K562 (cell line): Measurements from ENCODE around the gene INCA1. TPM values are rescaled to one million over a fixed set of nuclear protein-coding genes. Genes with fewer than 3 reads are reported as not detected.

Experiments
- BHLHE40 ChIP-seq: IDR thresholded peaks from 2 replicates; pipeline ENCODE4 v1.6.1; 2011; ENCODE audit warnings: low read length, improper control_type of control experiment
- DMBX1 ChIP-seq: fragments of 250-450 bp; sonication (Bioruptor Pico); IDR thresholded peaks from 2 replicates; pipeline ENCODE4 v1.8.0; 2022; ENCODE audit warnings: inconsistent platforms, mild to moderate bottlenecking, moderate library complexity, borderline replicate concordance
- EGR1 ChIP-seq: fragments of 450-650 bp; conservative IDR thresholded peaks from 2 replicates; pipeline ENCODE4 v1.6.1; 2017; ENCODE audit warnings: mild to moderate bottlenecking
- FOXP1 ChIP-seq: sonication (generic); formaldehyde crosslinking; IDR thresholded peaks from 2 replicates; pipeline ENCODE4 v1.8.0; 2022; ENCODE audit warnings: mild to moderate bottlenecking, missing genetic modification reagents
- GABPA ChIP-seq: fragments of 200-800 bp; sonication (Bioruptor generic); conservative IDR thresholded peaks from 2 replicates; pipeline ENCODE4 v1.6.1; 2016; ENCODE audit warnings: low read depth, missing genetic modification characterization, missing compliant biosample characterization
- GABPB1 ChIP-seq: sonication (generic); formaldehyde crosslinking; IDR thresholded peaks from 2 replicates; pipeline ENCODE4 v1.8.0; 2022; ENCODE audit warnings: mild to moderate bottlenecking, missing genetic modification reagents
- GATAD2A ChIP-seq: fragments of 450-650 bp; IDR thresholded peaks from 2 replicates; pipeline ENCODE4 v1.6.1; 2017
- GTF2E2 ChIP-seq: fragments of 200-800 bp; sonication (Bioruptor generic); IDR thresholded peaks from 2 replicates; pipeline ENCODE4 v1.6.1; 2016; ENCODE audit warnings: missing genetic modification characterization, missing compliant biosample characterization
- HIVEP1 ChIP-seq: fragments of 250-450 bp; sonication (Bioruptor Pico); IDR thresholded peaks from 2 replicates; pipeline ENCODE4 v1.4.0; 2020; ENCODE audit warnings: mild to moderate bottlenecking
- MCM7 ChIP-seq, 2 experiments: fragments of 450-650 bp; IDR thresholded peaks; 2 replicates each; pipeline ENCODE4 v1.6.1; 2016 to 2018
- NELFE ChIP-seq: IDR thresholded peaks from 2 replicates; pipeline ENCODE4 v1.6.1; 2011; ENCODE audit warnings: mild to moderate bottlenecking; ENCODE audit not compliant: insufficient read depth, insufficient read length
- POLR3A ChIP-seq: IDR thresholded peaks from 2 replicates; pipeline ENCODE4 v1.6.1; 2011; ENCODE audit warnings: borderline replicate concordance, mild to moderate bottlenecking, moderate library complexity; ENCODE audit not compliant: insufficient read length, insufficient read depth; ENCODE audit errors: extremely low read depth
- RAD51 ChIP-seq: fragments of 450-650 bp; IDR thresholded peaks from 2 replicates; pipeline ENCODE4 v1.7.1; 2016; ENCODE audit warnings: low read depth, mild to moderate bottlenecking, borderline replicate concordance
- RBBP5 ChIP-seq: fragments of 200-600 bp; sonication (generic); IDR thresholded peaks from 2 replicates; pipeline ENCODE4 v1.6.1; 2012; ENCODE audit warnings: borderline replicate concordance, mild to moderate bottlenecking, low read length, control low read depth, inconsistent platforms; ENCODE audit not compliant: insufficient read depth, poor library complexity, severe bottlenecking
- SAFB2 ChIP-seq: fragments of 200-400 bp; formaldehyde crosslinking; IDR thresholded peaks from 2 replicates; pipeline ENCODE4 v1.6.1; 2018; ENCODE audit warnings: borderline replicate concordance, low read length, low read depth, moderate library complexity; ENCODE audit not compliant: severe bottlenecking
- SIN3A ChIP-seq, 2 experiments: fragments of 150-350 bp in 1 of 2; IDR thresholded peaks; 2 replicates each; pipeline ENCODE4 v1.6.1; 2011 to 2016; ENCODE audit warnings: borderline replicate concordance in 2 of 2, low read depth in 2 of 2, low read length in 2 of 2, mild to moderate bottlenecking in 2 of 2, moderate library complexity in 2 of 2; ENCODE audit not compliant: control insufficient read depth in 1 of 2
- SMC3 ChIP-seq: conservative IDR thresholded peaks from 2 replicates; pipeline ENCODE4 v1.6.1; 2011; ENCODE audit warnings: low read depth, low read length, improper control_type of control experiment; ENCODE audit not compliant: insufficient read depth
- ZKSCAN8 ChIP-seq: fragments of 200-800 bp; sonication (Bioruptor generic); IDR thresholded peaks from 2 replicates; pipeline ENCODE4 v1.6.1; 2016; ENCODE audit warnings: missing genetic modification characterization, missing compliant biosample characterization
- ZNF134 ChIP-seq: fragments of 250-450 bp; sonication (Bioruptor Pico); conservative IDR thresholded peaks from 2 replicates; pipeline ENCODE4 v1.4.0; 2020
- ZNF175 ChIP-seq: fragments of 200-800 bp; sonication (Bioruptor generic); IDR thresholded peaks from 2 replicates; pipeline ENCODE4 v1.6.1; 2016; ENCODE audit warnings: low read depth, mild to moderate bottlenecking, missing genetic modification characterization, missing compliant biosample characterization
- ZNF263 ChIP-seq: sonication (generic); formaldehyde crosslinking; IDR thresholded peaks from 2 replicates; pipeline ENCODE4 v1.8.0; 2022; ENCODE audit warnings: mild to moderate bottlenecking, missing genetic modification reagents, borderline replicate concordance
- ZNF551 ChIP-seq: fragments of 250-450 bp; sonication (Bioruptor Pico); IDR thresholded peaks from 2 replicates; pipeline ENCODE4 v1.5.0; 2021; ENCODE audit warnings: mild to moderate bottlenecking, moderate library complexity
- ZNF699 ChIP-seq: fragments of 250-450 bp; sonication (Bioruptor Pico); IDR thresholded peaks from 2 replicates; pipeline ENCODE4 v1.8.0; 2021; ENCODE audit warnings: mild to moderate bottlenecking, moderate library complexity; ENCODE audit not compliant: insufficient replicate concordance
- polyA plus RNA-seq, 8 experiments: library from polyadenylated mRNA; depleted of rRNA in 4 of 8; stranded (reverse) in 5 of 8; unstranded in 3 of 8; fragments of >200 nt; fragmentation: Nextera tagmentation in 2 of 8; fragmentation: Illumina TruSeq in 1 of 8; extraction: Ambion mirVana in 2 of 8; extraction: Trizol in 1 of 8; gene quantifications; 2 replicates each; pipeline versions ENCODE4 v1.2.1 to v1.2.3, GENCODE V29; 2011 to 2014; ENCODE audit warnings: inconsistent platforms in 1 of 8, missing spikeins in 1 of 8
- total RNA-seq, 7 experiments: library from RNA; depleted of rRNA in 6 of 7; stranded (reverse); fragments of >200 nt in 6 of 7; fragmentation: Illumina TruSeq in 2 of 7; extraction: Trizol in 2 of 7; gene quantifications; 2 replicates each; pipeline versions ENCODE4 v1.2.1 to v1.2.3, GENCODE V29; 2011 to 2021; ENCODE audit warnings: low replicate concordance in 1 of 7
- TF ChIP-seq, protein P1 (sequence below): fragments of 450-650 bp; IDR thresholded peaks from 2 replicates; pipeline ENCODE4 v1.6.1; 2017; ENCODE audit warnings: antibody characterized with exemption
- TF ChIP-seq, protein P2 (sequence below): sonication (generic); formaldehyde crosslinking; IDR thresholded peaks from 2 replicates; pipeline ENCODE4 v1.8.0; 2022; ENCODE audit warnings: mild to moderate bottlenecking, missing genetic modification reagents

INCA1 gene
- total and polyA plus RNA-seq, 9 of the 15 experiments (the other 6 are each of a cell fraction or from before 2014, with no cell fraction given) = 0.08 to 0.50 (median 0.13) TPM; not detected in 4

- TF ChIP-seq ZNF175 (CRISPR knock-in tag) (no peak), GTF2E2 (tag) (no peak), ZNF551 (CRISPR knock-in tag) (no peak), GATAD2A (no peak), ZNF263 (CRISPR knock-in tag) (no peak), ZNF134 (CRISPR knock-in tag) (no peak), SAFB2 (no peak), ZKSCAN8 (CRISPR knock-in tag) (no peak), RBBP5 (no peak), GABPB1 (CRISPR knock-in tag) (no peak), SIN3A (IDR thresholded peaks at IDR 0.05; ENCODE audit: borderline replicate concordance in 2 of 2, control insufficient read depth in 1 of 2, low read depth in 2 of 2, low read length in 2 of 2) (peak in 1 of 2 experiments; percentile 56; a peak in 2 of 4 replicates), ZNF699 (CRISPR knock-in tag) (no peak), HIVEP1 (CRISPR knock-in tag) (no peak), POLR3A (no peak), SMC3 (no peak), DMBX1 (CRISPR knock-in tag) (no peak), BHLHE40 (no peak), EGR1 (no peak), FOXP1 (CRISPR knock-in tag) (no peak), MCM7 (IDR thresholded peaks at IDR 0.05) (no peak), NELFE (no peak), GABPA (tag) (0 out of 2 replicates have a peak, but pooled peaks have one; percentile 5), RAD51 (no peak)
- TF ChIP-seq, protein P1, sequence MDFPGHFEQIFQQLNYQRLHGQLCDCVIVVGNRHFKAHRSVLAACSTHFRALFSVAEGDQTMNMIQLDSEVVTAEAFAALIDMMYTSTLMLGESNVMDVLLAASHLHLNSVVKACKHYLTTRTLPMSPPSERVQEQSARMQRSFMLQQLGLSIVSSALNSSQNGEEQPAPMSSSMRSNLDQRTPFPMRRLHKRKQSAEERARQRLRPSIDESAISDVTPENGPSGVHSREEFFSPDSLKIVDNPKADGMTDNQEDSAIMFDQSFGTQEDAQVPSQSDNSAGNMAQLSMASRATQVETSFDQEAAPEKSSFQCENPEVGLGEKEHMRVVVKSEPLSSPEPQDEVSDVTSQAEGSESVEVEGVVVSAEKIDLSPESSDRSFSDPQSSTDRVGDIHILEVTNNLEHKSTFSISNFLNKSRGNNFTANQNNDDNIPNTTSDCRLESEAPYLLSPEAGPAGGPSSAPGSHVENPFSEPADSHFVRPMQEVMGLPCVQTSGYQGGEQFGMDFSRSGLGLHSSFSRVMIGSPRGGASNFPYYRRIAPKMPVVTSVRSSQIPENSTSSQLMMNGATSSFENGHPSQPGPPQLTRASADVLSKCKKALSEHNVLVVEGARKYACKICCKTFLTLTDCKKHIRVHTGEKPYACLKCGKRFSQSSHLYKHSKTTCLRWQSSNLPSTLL = no peak
- TF ChIP-seq, protein P2, sequence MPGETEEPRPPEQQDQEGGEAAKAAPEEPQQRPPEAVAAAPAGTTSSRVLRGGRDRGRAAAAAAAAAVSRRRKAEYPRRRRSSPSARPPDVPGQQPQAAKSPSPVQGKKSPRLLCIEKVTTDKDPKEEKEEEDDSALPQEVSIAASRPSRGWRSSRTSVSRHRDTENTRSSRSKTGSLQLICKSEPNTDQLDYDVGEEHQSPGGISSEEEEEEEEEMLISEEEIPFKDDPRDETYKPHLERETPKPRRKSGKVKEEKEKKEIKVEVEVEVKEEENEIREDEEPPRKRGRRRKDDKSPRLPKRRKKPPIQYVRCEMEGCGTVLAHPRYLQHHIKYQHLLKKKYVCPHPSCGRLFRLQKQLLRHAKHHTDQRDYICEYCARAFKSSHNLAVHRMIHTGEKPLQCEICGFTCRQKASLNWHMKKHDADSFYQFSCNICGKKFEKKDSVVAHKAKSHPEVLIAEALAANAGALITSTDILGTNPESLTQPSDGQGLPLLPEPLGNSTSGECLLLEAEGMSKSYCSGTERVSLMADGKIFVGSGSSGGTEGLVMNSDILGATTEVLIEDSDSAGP = no peak
Observed at GRCh38 chr17:4945176-4945943, 52.0 kb downstream of the INCA1 start (continued).
